Retinal pigment epithelial cell (primary cell): ENCODE data around the gene ZEB2.

Experiments used
- DNase-seq: peaks from one replicate; pipeline ENCODE4 v3.0.0-alpha.2; 2010; ENCODE audit warnings: low read depth
- H3K4me3 ChIP-seq: 2 replicates; pipeline ENCODE4 v1.5.1; 2011; ENCODE audit warnings: mild to moderate bottlenecking, low read length, control low read depth, moderate library complexity
- CTCF ChIP-seq: conservative IDR thresholded peaks from 2 replicates; pipeline ENCODE4 v1.5.1; 2011; ENCODE audit warnings: low read depth, low read length, control low read depth, inconsistent platforms

The ZEB2 gene

GRCh38 chr2:144471305-144472045, 48.4 kb downstream of the ZEB2 start:
- no peak for TF ChIP-seq CTCF
- DNase-seq: no peak
- H3K4me3 ChIP-seq: no peak overlapping the region

GRCh38 chr2:144470816-144471215, 49.1 kb downstream of the ZEB2 start:
- DNase-seq: no peak
- no peak for TF ChIP-seq CTCF
- H3K4me3 ChIP-seq: no peak overlapping the region

GRCh38 chr2:144470334-144470733, 49.6 kb downstream of the ZEB2 start:
- TF ChIP-seq CTCF: no peak
- H3K4me3 ChIP-seq: no peak overlapping the region
- DNase-seq: no peak

GRCh38 chr2:144469798-144470197, 50.1 kb downstream of the ZEB2 start:
- TF ChIP-seq CTCF: no peak
- H3K4me3 ChIP-seq: no peak overlapping the region
- DNase-seq: no peak

GRCh38 chr2:144468823-144469595, 50.9 kb downstream of the ZEB2 start:
- H3K4me3 ChIP-seq: no peak overlapping the region
- TF ChIP-seq CTCF: no peak
- no peak for DNase-seq

GRCh38 chr2:144467502-144468137, 52.3 kb downstream of the ZEB2 start:
- TF ChIP-seq CTCF: no peak
- H3K4me3 ChIP-seq: no peak overlapping the region
- no peak for DNase-seq
